Daoy (cell line): ENCODE measurements around the gene YIF1B. TPM values are rescaled to one million over a fixed set of nuclear protein-coding genes. Genes with fewer than 3 reads are reported as not detected.
A peak's percentile ranks its signal among the peaks of the same experiment; 100 is the strongest.

Experiments used
- DNase-seq: peaks from one replicate; pipeline ENCODE4 v3.0.0-alpha.2; 2015; ENCODE audit warnings: low read depth
- total RNA-seq: library from RNA; depleted of rRNA; stranded (reverse); fragments of >200 nt; shearing (Covaris generic); gene quantifications from 2 replicates; pipeline ENCODE4 v1.2.3, GENCODE V29; 2014

YIF1B gene
- total RNA-seq, 1 experiment from 2014 or later: 99.7 TPM

- DNase-seq: no peak
These were observed 9.5 kb downstream of the YIF1B start for GRCh38 chr19:38306236-38306635.

- peak; percentile 57 for DNase-seq
These were observed 10.8 kb downstream of the YIF1B start for GRCh38 chr19:38304866-38305429.

GRCh38 chr19:38304352-38304865 lies 11.3 kb downstream of the YIF1B start:
- DNase-seq: no peak

GRCh38 chr19:38303517-38304351 lies 12.0 kb downstream of the YIF1B start, which contains the start of gene C19orf33:
Gene C19orf33 (plus strand): TSS chr19:38304251. CDS start chr19:38304262, 11 bp downstream.
- DNase-seq: peak; percentile 53

- peak; percentile 33 for DNase-seq
These were observed 16.7 kb downstream of the YIF1B start for GRCh38 chr19:38298821-38299680.

- DNase-seq: no peak
These were observed 21.7 kb downstream of the YIF1B start for GRCh38 chr19:38294090-38294489.

GRCh38 chr19:38293281-38293680 lies 22.5 kb downstream of the YIF1B start:
- DNase-seq: no peak

GRCh38 chr19:38291855-38292254 lies 23.9 kb downstream of the YIF1B start:
- DNase-seq: no peak

GRCh38 chr19:38290631-38291147 lies 25.1 kb downstream of the YIF1B start:
- peak; percentile 96 for DNase-seq

- DNase-seq: no peak
These were observed 25.8 kb downstream of the YIF1B start for GRCh38 chr19:38289955-38290354.

GRCh38 chr19:38288123-38288855 lies 27.5 kb downstream of the YIF1B start:
- DNase-seq: no peak

- no peak for DNase-seq
These were observed 28.1 kb downstream of the YIF1B start for GRCh38 chr19:38287604-38288003.

- DNase-seq: no peak
These were observed 30.2 kb downstream of the YIF1B start for GRCh38 chr19:38285567-38285966.

GRCh38 chr19:38284422-38284821 lies 31.3 kb downstream of the YIF1B start:
- DNase-seq: no peak

- DNase-seq: no peak
These were observed 32.5 kb downstream of the YIF1B start for GRCh38 chr19:38283271-38283670.

GRCh38 chr19:38281811-38282566 lies 33.8 kb downstream of the YIF1B start:
- DNase-seq: no peak

GRCh38 chr19:38280030-38280921 lies 35.5 kb downstream of the YIF1B start:
- no peak for DNase-seq

- no peak for DNase-seq
These were observed 37.0 kb downstream of the YIF1B start for GRCh38 chr19:38278751-38279150.

GRCh38 chr19:38277969-38278680 lies 37.6 kb downstream of the YIF1B start:
- DNase-seq: no peak
